HG03139 (cell line): ENCODE results near the gene COL9A1.

ENCODE experiments used
- ATAC-seq: cut with Tn5 transposase; IDR thresholded peaks from one replicate; pipeline ENCODE4 v1.9.1; 2021; ENCODE audit not compliant: unreplicated experiment

The COL9A1 gene

GRCh38 chr6:70289299-70289698 lies 13.6 kb downstream of the COL9A1 start:
- ATAC-seq, result no peak

GRCh38 chr6:70286905-70287304 lies 16.0 kb downstream of the COL9A1 start:
- no peak for ATAC-seq

GRCh38 chr6:70285201-70285600 lies 17.7 kb downstream of the COL9A1 start:
- no peak for ATAC-seq

GRCh38 chr6:70282919-70283461 lies 19.9 kb downstream of the COL9A1 start:
- no peak for ATAC-seq

- no peak for ATAC-seq
These were observed 20.5 kb downstream of the COL9A1 start for GRCh38 chr6:70282312-70282918.

GRCh38 chr6:70281923-70282311 lies 21.0 kb downstream of the COL9A1 start:
- ATAC-seq, result no peak

- ATAC-seq, result no peak
These were observed 22.5 kb downstream of the COL9A1 start for GRCh38 chr6:70280400-70280853.

- ATAC-seq, result no peak
These were observed 25.4 kb downstream of the COL9A1 start for GRCh38 chr6:70277470-70277869.

- ATAC-seq, result no peak
These were observed 28.5 kb downstream of the COL9A1 start for GRCh38 chr6:70274338-70274737.

GRCh38 chr6:70272071-70272470 lies 30.8 kb downstream of the COL9A1 start:
- ATAC-seq, result no peak

- no peak for ATAC-seq
These were observed 32.4 kb downstream of the COL9A1 start for GRCh38 chr6:70270287-70271005.

GRCh38 chr6:70266142-70266541 lies 36.7 kb downstream of the COL9A1 start:
- ATAC-seq, result no peak

- ATAC-seq, result no peak
These were observed 38.6 kb downstream of the COL9A1 start for GRCh38 chr6:70264306-70264705.

- ATAC-seq, result no peak
These were observed 44.4 kb downstream of the COL9A1 start for GRCh38 chr6:70258483-70258882.

GRCh38 chr6:70257768-70258273 lies 45.1 kb downstream of the COL9A1 start:
- no peak for ATAC-seq

GRCh38 chr6:70254784-70255183 lies 48.1 kb downstream of the COL9A1 start:
- ATAC-seq, result no peak

- no peak for ATAC-seq
These were observed 49.0 kb downstream of the COL9A1 start for GRCh38 chr6:70253923-70254322.

GRCh38 chr6:70252604-70253003 lies 50.3 kb downstream of the COL9A1 start:
- no peak for ATAC-seq

GRCh38 chr6:70246118-70246517 lies 56.8 kb downstream of the COL9A1 start:
- no peak for ATAC-seq

GRCh38 chr6:70241991-70242420 lies 60.9 kb downstream of the COL9A1 start:
- ATAC-seq, result no peak

GRCh38 chr6:70241031-70241430 lies 61.9 kb downstream of the COL9A1 start:
- ATAC-seq, result no peak

- ATAC-seq, result no peak
These were observed 66.5 kb downstream of the COL9A1 start for GRCh38 chr6:70236343-70236742.
